Measurements from ENCODE around the gene GPI. TPM values are rescaled to one million over a fixed set of nuclear protein-coding genes. Genes with fewer than 3 reads are reported as not detected.

GPI gene
- total RNA-seq, 1 donor from 2014 or later = 228 TPM

DNA sequence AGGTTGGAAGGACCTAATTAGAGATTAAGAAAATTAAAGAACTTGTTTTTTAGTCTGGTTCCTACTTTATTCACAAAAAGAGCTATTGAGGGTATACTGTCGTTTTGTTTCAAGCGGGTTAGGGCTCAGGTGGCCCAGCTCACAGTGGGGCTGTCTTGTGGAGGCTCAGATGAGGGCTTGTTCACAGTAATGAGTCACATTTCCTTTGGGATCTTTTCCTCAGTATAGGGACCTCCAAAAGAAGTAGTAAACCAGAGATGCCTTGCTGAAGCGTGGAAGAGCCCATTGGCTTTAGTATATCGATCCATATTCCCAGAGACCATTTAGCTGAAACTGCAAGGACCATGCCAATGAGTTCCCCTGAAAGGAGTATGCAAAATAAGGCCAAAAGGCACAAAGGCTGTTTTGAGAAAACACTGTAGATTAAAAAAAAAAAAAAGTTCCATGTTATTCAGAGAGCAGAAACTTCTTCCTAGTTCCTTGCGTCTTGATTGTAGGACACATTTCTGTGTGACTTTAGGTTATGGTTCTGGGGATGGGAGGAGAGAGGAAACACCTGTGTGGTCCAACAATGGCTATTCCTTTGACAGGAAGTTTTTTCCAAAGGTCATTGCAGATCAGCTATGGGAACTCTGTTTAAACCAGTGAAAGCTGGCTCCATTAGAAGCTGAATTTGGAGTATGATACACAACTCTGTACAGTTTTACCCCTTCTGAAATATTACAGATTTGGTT is 32.8 kb upstream of the GPI start:
- no peaks in the 10 kb centered on the region for H3K4me1 Mint-ChIP-seq
- H3K36me3 Mint-ChIP-seq = peaks cover 44% of the 10 kb centered on the region
- no peak overlapping the region for H3K4me3 Mint-ChIP-seq
- H3K9me3 Mint-ChIP-seq = no peaks in the 10 kb centered on the region
- H3K27me3 Mint-ChIP-seq (ENCODE audit: low read depth) = no peaks in the 10 kb centered on the region
- DNase-seq (ENCODE audit: low spot score in 2 of 2, unreplicated experiment in 2 of 2) = no peak
- TF ChIP-seq, protein P1, sequence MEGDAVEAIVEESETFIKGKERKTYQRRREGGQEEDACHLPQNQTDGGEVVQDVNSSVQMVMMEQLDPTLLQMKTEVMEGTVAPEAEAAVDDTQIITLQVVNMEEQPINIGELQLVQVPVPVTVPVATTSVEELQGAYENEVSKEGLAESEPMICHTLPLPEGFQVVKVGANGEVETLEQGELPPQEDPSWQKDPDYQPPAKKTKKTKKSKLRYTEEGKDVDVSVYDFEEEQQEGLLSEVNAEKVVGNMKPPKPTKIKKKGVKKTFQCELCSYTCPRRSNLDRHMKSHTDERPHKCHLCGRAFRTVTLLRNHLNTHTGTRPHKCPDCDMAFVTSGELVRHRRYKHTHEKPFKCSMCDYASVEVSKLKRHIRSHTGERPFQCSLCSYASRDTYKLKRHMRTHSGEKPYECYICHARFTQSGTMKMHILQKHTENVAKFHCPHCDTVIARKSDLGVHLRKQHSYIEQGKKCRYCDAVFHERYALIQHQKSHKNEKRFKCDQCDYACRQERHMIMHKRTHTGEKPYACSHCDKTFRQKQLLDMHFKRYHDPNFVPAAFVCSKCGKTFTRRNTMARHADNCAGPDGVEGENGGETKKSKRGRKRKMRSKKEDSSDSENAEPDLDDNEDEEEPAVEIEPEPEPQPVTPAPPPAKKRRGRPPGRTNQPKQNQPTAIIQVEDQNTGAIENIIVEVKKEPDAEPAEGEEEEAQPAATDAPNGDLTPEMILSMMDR (IDR thresholded peaks at IDR 0.05; ENCODE audit: unreplicated experiment) = no peak
- H3K27ac Mint-ChIP-seq = peak overlapping the region; percentile 39

DNA sequence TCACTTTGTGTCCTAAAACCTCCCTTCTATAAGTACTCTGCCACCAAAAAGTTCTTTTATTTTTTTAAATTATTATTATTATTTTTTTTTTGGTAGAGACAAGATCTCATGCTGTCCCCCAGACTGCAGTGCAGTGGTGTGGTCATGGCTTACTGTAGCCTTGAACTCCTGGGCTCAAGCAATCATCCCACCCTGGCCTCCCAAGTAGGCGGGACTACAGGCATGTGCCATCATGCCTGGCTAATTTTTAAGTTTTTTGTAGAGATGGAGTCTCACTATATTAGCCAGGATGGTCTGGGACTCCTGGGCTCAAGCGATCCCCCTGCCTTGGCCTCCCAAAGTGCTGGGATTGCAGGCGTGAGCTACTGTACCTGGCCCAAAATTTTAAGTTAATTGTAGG is 29.1 kb upstream of the GPI start:
- peaks cover 53% of the 10 kb centered on the region for H3K36me3 Mint-ChIP-seq
- DNase-seq (ENCODE audit: low spot score in 2 of 2, unreplicated experiment in 2 of 2) = no peak
- H3K4me1 Mint-ChIP-seq = no peaks in the 10 kb centered on the region
- TF ChIP-seq, protein P1 (IDR thresholded peaks at IDR 0.05; ENCODE audit: unreplicated experiment) = no peak
- H3K27ac Mint-ChIP-seq = no peak overlapping the region
- no peaks in the 10 kb centered on the region for H3K27me3 Mint-ChIP-seq (ENCODE audit: low read depth)
- H3K4me3 Mint-ChIP-seq = no peak overlapping the region
- H3K9me3 Mint-ChIP-seq = no peaks in the 10 kb centered on the region

DNA sequence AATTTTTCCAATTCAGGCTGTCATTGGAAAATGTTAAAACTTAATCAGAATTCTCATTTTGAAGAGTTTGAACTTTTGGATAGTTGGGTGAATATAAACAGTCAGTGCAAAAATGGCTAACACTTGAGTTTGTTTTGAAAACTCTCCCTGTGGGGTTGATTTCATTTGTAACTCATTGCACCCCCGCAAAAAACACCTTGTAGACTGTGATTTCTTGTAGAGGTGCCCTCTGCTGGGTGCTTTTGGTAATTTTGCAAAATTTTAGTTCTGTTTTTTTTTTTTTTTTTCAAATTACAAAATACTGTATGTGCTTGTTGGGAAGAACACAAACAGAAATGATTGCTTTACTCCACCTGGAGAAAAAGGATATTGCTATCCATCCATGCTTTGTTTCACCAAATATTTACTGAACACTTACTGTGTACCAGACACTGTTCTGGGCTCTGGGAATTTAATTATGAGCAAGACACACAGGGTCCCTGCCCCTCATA is 28.2 kb upstream of the GPI start:
- Mint-ChIP-seq H3K9me3 (no peaks in the 10 kb centered on the region), H3K27me3 (ENCODE audit: low read depth) (no peaks in the 10 kb centered on the region), H3K27ac (peak overlapping the region; percentile 22), H3K4me1 (no peaks in the 10 kb centered on the region), H3K4me3 (no peak overlapping the region), H3K36me3 (peaks cover 53% of the 10 kb centered on the region)
- TF ChIP-seq, protein P1 (IDR thresholded peaks at IDR 0.05; ENCODE audit: unreplicated experiment) = peak; percentile 95
- DNase-seq (ENCODE audit: low spot score in 2 of 2, unreplicated experiment in 2 of 2) = no peak

DNA sequence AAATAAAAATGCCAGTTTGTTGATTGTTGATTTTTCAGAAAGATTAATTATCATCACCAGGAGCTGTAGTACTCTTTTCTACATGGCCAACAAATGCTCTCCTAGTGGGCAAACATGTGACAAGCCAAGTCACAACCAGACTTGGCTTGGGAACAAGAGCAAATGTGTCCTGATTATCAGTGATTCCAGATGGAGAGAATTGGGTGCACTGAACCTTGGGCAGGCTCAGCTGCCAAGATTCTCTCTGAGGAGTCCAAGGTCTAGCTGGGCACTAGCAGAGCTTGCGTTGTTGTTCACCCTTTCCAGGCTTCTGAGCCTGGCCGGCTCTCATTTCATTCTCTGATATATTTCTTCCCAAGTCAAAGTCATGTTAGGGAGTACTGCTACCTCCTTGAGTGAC is 27.3 kb upstream of the GPI start:
- Mint-ChIP-seq H3K27ac (no peak overlapping the region), H3K9me3 (no peaks in the 10 kb centered on the region), H3K36me3 (peaks cover 52% of the 10 kb centered on the region), H3K4me1 (no peaks in the 10 kb centered on the region), H3K27me3 (ENCODE audit: low read depth) (no peaks in the 10 kb centered on the region), H3K4me3 (no peak overlapping the region)
- TF ChIP-seq, protein P1 (IDR thresholded peaks at IDR 0.05; ENCODE audit: unreplicated experiment) = no peak
- DNase-seq (ENCODE audit: low spot score in 2 of 2, unreplicated experiment in 2 of 2) = no peak

DNA sequence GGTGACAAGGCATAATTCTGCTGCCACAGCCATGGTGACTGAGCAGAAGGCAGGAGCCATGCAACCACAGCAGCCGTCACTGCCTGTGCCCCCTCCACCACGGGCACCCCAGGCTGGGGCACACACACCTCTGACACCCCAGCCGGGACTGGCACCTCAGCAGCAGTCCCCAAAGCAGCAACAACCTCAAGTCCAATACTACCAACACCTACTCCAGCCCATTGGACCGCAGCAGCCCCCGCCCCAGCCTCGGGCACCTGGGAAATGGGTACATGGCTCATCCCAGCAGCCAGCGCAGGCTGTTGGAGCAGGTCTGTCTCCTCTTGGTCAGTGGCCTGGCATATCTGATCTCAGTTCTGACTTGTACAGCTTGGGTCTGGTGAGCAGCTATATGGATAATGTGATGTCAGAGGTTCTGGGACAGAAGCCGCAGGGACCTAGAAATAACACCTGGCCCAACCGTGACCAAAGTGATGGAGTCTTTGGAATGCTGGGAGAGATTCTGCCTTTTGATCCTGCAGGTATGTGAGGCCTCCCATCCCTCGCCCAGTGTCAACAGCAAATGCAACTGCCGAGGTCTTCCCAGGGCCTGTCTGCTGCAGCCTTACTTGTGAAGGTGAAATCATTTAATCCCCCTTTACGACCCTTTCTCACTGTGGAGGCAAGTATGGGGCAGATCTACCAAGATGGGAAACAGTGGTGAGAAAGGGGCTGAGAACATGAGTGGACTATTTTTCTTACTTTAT is 22.9 kb upstream of the GPI start:
- Mint-ChIP-seq H3K36me3 (peaks cover 58% of the 10 kb centered on the region), H3K27ac (no peak overlapping the region), H3K9me3 (no peaks in the 10 kb centered on the region), H3K27me3 (ENCODE audit: low read depth) (no peaks in the 10 kb centered on the region), H3K4me3 (no peak overlapping the region), H3K4me1 (no peaks in the 10 kb centered on the region)
- TF ChIP-seq, protein P1 (IDR thresholded peaks at IDR 0.05; ENCODE audit: unreplicated experiment) = no peak
- DNase-seq (ENCODE audit: low spot score in 2 of 2, unreplicated experiment in 2 of 2) = no peak

Measured in mesothelial cell of epicardium (in vitro differentiated cells).